GM12874 (cell line): ENCODE results near the gene UBE2D3.

Experiments used
- CTCF ChIP-seq: IDR thresholded peaks from 2 replicates; pipeline ENCODE4 v1.5.1; 2011; ENCODE audit warnings: low read depth, mild to moderate bottlenecking, control low read depth, low read length, moderate library complexity; ENCODE audit not compliant: insufficient read depth

Gene UBE2D3

GRCh38 chr4:102843938-102844337, 16.6 kb upstream of the UBE2D3 start:
- TF ChIP-seq CTCF = no peak

- no peak for TF ChIP-seq CTCF
These were observed 15.9 kb upstream of the UBE2D3 start for GRCh38 chr4:102843273-102843672.

DNA sequence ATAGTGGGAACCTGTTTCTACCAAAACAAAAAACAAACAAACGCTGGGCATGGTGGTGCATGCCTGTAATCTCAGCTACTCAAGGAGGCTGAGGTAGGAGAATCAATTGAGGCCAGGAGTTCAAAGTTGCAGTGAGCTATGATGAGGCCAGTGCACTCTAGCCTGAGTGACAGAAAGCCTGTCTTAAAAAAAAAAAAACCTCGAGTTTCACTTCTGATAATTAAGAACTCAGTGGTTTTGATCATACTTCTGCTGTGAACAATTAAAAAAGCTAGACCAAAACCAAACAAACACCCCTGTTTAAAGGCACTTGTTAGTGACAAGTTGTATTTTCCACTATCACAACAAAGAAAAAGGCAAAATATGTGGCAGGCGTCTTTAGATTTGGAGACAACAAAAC, 15.0 kb upstream of the UBE2D3 start:
- TF ChIP-seq CTCF = no peak

- TF ChIP-seq CTCF = no peak
These were observed 9.2 kb upstream of the UBE2D3 start for GRCh38 chr4:102836596-102836995.

DNA sequence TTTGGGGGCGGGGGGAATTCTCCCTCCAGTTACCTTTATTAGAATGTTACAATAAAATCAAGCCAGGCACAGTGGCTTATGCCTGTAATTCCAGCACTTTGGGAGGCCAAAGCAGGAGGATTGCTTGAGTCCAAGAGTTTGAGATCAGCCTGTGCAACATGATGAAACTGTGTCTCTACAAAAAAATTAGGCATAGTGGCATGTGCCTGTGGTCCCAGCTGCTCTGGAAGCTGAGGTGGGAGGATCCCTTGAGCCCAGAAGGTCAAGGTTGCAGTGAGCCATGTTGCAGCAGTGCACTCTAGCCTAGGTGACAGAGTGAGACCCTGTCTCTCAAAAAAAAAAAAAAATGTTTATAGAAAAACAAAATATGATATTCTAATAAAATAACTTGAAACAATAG, 5.3 kb upstream of the UBE2D3 start:
- no peak for TF ChIP-seq CTCF

- TF ChIP-seq CTCF = no peak
These were observed 4.8 kb upstream of the UBE2D3 start for GRCh38 chr4:102832105-102832504.

GRCh38 chr4:102829803-102830202, 2.5 kb upstream of the UBE2D3 start:
- no peak for TF ChIP-seq CTCF

DNA sequence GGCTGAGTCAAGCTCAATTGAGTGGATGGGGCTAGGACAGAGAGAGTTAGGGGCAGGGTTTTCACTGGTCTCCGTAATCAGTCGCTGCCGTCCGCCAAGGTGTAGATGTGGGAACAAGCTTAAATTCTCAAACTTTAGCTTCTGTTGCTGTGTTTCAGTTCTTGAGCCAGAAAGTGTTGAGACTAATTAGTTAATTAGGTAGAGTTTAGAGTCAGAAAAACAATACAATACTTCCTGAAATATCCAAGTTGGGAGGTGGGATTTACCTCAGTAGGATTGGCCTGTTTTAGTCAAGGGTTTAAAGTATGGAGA, 1.1 kb upstream of the UBE2D3 start:
- no peak for TF ChIP-seq CTCF
